GM18499 (cell line): Measurements from ENCODE around the gene ZNF516.

Source experiments
- ATAC-seq: cut with Tn5 transposase; IDR thresholded peaks from one replicate; pipeline ENCODE4 v1.9.1; 2021; ENCODE audit warnings: moderate number of reproducible peaks; ENCODE audit not compliant: insufficient read depth, unreplicated experiment

The ZNF516 gene

GRCh38 chr18:76429262-76430126 is 65.5 kb downstream of the ZNF516 start:
- ATAC-seq: no peak

- ATAC-seq: no peak
These were observed 66.4 kb downstream of the ZNF516 start for GRCh38 chr18:76428396-76429261.

GRCh38 chr18:76426737-76427305 is 68.2 kb downstream of the ZNF516 start:
- ATAC-seq: no peak

GRCh38 chr18:76425146-76426131 is 69.6 kb downstream of the ZNF516 start:
- ATAC-seq: no peak

- ATAC-seq: no peak
These were observed 72.2 kb downstream of the ZNF516 start for GRCh38 chr18:76422838-76423237.

GRCh38 chr18:76422121-76422520 is 72.9 kb downstream of the ZNF516 start:
- no peak for ATAC-seq

GRCh38 chr18:76421685-76422078 is 73.4 kb downstream of the ZNF516 start:
- ATAC-seq: no peak

- ATAC-seq: no peak
These were observed 74.0 kb downstream of the ZNF516 start for GRCh38 chr18:76420898-76421684.

GRCh38 chr18:76419811-76420210 is 75.2 kb downstream of the ZNF516 start:
- ATAC-seq: no peak

GRCh38 chr18:76416911-76417310 is 78.1 kb downstream of the ZNF516 start:
- ATAC-seq: no peak

GRCh38 chr18:76414936-76415621 is 80.0 kb downstream of the ZNF516 start:
- no peak for ATAC-seq

GRCh38 chr18:76412818-76413565 is 82.0 kb downstream of the ZNF516 start:
- no peak for ATAC-seq

GRCh38 chr18:76412010-76412817 is 82.8 kb downstream of the ZNF516 start:
- ATAC-seq: no peak

- ATAC-seq: peak; percentile 79
These were observed 84.2 kb downstream of the ZNF516 start for GRCh38 chr18:76410660-76411417.

- no peak for ATAC-seq
These were observed 85.0 kb downstream of the ZNF516 start for GRCh38 chr18:76410033-76410432.

- no peak for ATAC-seq
These were observed 86.5 kb downstream of the ZNF516 start for GRCh38 chr18:76408480-76409067.
